Smooth muscle cell (in vitro differentiated cells): ENCODE results near the gene FAM131A. TPM values are rescaled to one million over a fixed set of nuclear protein-coding genes. Genes with fewer than 3 reads are reported as not detected.

Experiments used
- DNase-seq: peaks from one replicate; lab custom pipeline; 2025; ENCODE audit not compliant: unreplicated experiment; lab: John Stamatoyannopoulos, UW
- H2AFZ ChIP-seq: fragments of 200-600 bp; sonication (generic); 2 replicates; pipeline ENCODE4 v1.6.0; 2016; ENCODE audit warnings: antibody characterized with exemption, low read depth, mild to moderate bottlenecking
- H3F3A ChIP-seq: fragments of 200-600 bp; sonication (generic); 2 replicates; pipeline ENCODE4 v1.6.0; 2017; ENCODE audit warnings: antibody characterized with exemption, low read depth
- H3K27ac ChIP-seq: fragments of 200-600 bp; sonication (generic); 2 replicates; pipeline ENCODE4 v1.5.1; 2016; ENCODE audit warnings: low read depth, mild to moderate bottlenecking
- H3K27me3 ChIP-seq: fragments of 200-600 bp; sonication (generic); 2 replicates; pipeline ENCODE4 v1.6.1; 2016; ENCODE audit warnings: low read depth, mild to moderate bottlenecking
- H3K36me3 ChIP-seq: fragments of 200-600 bp; sonication (generic); 2 replicates; pipeline ENCODE4 v1.5.1; 2016; ENCODE audit warnings: low read depth
- H3K4me1 ChIP-seq: fragments of 200-600 bp; sonication (generic); 2 replicates; pipeline ENCODE4 v1.5.1; 2016; ENCODE audit warnings: low read depth
- H3K4me2 ChIP-seq: fragments of 200-600 bp; sonication (generic); 2 replicates; pipeline ENCODE4 v1.6.0; 2016; ENCODE audit warnings: mild to moderate bottlenecking
- H3K4me3 ChIP-seq: fragments of 200-600 bp; sonication (generic); 2 replicates; pipeline ENCODE4 v1.5.1; 2016; ENCODE audit warnings: mild to moderate bottlenecking
- H3K79me2 ChIP-seq: fragments of 200-600 bp; sonication (generic); 2 replicates; pipeline ENCODE4 v1.6.0; 2016; ENCODE audit warnings: low read depth, mild to moderate bottlenecking
- H3K9ac ChIP-seq: fragments of 200-600 bp; sonication (generic); 2 replicates; pipeline ENCODE4 v1.6.0; 2016; ENCODE audit warnings: low read depth
- H3K9me3 ChIP-seq: fragments of 200-600 bp; sonication (generic); replicated peaks from 2 replicates; pipeline ENCODE4 v1.5.1; 2016; ENCODE audit warnings: low read depth
- H4K20me1 ChIP-seq: fragments of 200-600 bp; sonication (generic); 2 replicates; pipeline ENCODE4 v1.6.0; 2016; ENCODE audit warnings: low read depth
- WGBS: methylation state at CpG from one replicate; pipeline ENCODE4 v1.1.7; 2016; ENCODE audit warnings: low lambda C conversion rate; 5-methylcytosine and 5-hydroxymethylcytosine counted together
- polyA plus RNA-seq: library from polyadenylated mRNA; unstranded; fragments of >200 nt; fragmentation: Nextera tagmentation; extraction: Ambion mirVana; gene quantifications from 2 replicates; pipeline ENCODE4 v1.2.1, GENCODE V29; 2016
- total RNA-seq: library from RNA; depleted of rRNA; stranded (reverse); fragments of >200 nt; gene quantifications from 2 replicates; pipeline ENCODE4 v1.2.3, GENCODE V29; 2014
- TF ChIP-seq, protein P1 (sequence below): fragments of 200-600 bp; sonication (generic); IDR thresholded peaks from 2 replicates; pipeline ENCODE4 v1.5.1; 2017; ENCODE audit warnings: borderline replicate concordance, mild to moderate bottlenecking, antibody characterized with exemption; ENCODE audit not compliant: insufficient read depth, poor library complexity, severe bottlenecking

Gene FAM131A
- total and polyA plus RNA-seq, 2 experiments from 2014 or later, result 15.3 to 20.2 TPM

DNA sequence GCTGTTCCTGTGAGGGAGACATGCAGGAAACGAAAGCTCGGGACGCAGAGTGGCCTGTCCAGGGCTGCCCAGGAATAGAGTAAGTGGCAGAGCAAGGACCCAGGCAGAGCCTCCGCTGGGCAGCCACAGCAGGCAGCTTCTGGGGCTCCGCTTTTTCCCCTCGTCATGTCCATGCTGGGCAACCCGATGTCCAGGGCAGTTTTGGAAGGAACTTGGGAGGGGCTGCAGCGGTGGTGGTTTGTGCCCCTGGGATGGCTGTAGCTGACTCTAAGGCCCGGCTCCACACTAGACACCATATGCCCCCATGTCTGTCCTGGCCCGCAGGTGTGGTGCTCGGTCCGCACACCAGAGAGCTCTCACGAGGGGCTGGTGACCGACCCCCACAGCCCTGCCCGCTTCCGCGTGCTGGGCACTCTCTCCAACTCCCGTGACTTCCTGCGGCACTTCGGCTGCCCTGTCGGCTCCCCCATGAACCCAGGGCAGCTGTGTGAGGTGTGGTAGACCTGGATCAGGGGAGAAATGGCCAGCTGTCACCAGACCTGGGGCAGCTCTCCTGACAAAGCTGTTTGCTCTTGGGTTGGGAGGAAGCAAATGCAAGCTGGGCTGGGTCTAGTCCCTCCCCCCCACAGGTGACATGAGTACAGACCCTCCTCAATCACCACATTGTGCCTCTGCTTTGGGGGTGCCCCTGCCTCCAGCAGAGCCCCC is 45.5 kb upstream of the FAM131A start:
- Histone ChIP-seq H2AFZ (no peak overlapping the region), H3K36me3 (no peaks in the 10 kb centered on the region), H3F3A (no peaks in the 10 kb centered on the region), H3K4me2 (no peak overlapping the region), H3K79me2 (no peaks in the 10 kb centered on the region), H3K4me3 (no peak overlapping the region), H3K27me3 (peaks cover 6% of the 10 kb centered on the region), H4K20me1 (no peaks in the 10 kb centered on the region), H3K9ac (no peak overlapping the region), H3K9me3 (no peaks in the 10 kb centered on the region), H3K27ac (no peak overlapping the region), H3K4me1 (no peaks in the 10 kb centered on the region)
- WGBS, result 91% methylated on average over 19 of the region's 21 CpGs
- TF ChIP-seq, protein P1, sequence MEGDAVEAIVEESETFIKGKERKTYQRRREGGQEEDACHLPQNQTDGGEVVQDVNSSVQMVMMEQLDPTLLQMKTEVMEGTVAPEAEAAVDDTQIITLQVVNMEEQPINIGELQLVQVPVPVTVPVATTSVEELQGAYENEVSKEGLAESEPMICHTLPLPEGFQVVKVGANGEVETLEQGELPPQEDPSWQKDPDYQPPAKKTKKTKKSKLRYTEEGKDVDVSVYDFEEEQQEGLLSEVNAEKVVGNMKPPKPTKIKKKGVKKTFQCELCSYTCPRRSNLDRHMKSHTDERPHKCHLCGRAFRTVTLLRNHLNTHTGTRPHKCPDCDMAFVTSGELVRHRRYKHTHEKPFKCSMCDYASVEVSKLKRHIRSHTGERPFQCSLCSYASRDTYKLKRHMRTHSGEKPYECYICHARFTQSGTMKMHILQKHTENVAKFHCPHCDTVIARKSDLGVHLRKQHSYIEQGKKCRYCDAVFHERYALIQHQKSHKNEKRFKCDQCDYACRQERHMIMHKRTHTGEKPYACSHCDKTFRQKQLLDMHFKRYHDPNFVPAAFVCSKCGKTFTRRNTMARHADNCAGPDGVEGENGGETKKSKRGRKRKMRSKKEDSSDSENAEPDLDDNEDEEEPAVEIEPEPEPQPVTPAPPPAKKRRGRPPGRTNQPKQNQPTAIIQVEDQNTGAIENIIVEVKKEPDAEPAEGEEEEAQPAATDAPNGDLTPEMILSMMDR, result no peak
- no peak for DNase-seq

DNA sequence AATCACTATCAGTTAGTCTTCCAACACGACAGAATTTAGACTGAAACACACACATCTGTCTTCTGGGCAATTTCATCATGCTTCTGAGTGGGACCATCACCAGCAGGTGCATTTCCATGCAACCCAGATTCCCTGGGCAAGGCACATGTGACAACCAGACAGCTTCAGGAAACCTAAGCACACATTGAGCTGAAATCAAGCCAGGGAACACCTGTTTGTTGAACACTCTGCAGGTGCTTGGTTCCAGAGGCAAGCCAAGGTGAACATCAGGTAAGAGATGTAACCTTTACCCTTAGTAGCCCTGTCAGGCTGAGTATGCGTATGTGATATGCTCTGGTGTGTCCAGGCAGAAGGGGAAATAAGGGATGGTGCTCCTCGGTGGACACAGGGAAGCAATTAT is 41.6 kb upstream of the FAM131A start:
- no peaks in the 10 kb centered on the region for H3K27me3 ChIP-seq
- no peaks in the 10 kb centered on the region for H3K36me3 ChIP-seq
- no peak overlapping the region for H2AFZ ChIP-seq
- no peaks in the 10 kb centered on the region for H3F3A ChIP-seq
- no peaks in the 10 kb centered on the region for H3K9me3 ChIP-seq
- WGBS, result 75% methylated on average over 3 of the region's 3 CpGs
- H3K9ac ChIP-seq, result no peak overlapping the region
- H3K4me2 ChIP-seq, result no peak overlapping the region
- TF ChIP-seq, protein P1, result no peak
- H3K79me2 ChIP-seq, result peaks cover 17% of the 10 kb centered on the region
- H4K20me1 ChIP-seq, result peaks cover 10% of the 10 kb centered on the region
- H3K4me1 ChIP-seq, result peaks cover 10% of the 10 kb centered on the region
- H3K27ac ChIP-seq, result no peak overlapping the region
- no peak for DNase-seq
- no peak overlapping the region for H3K4me3 ChIP-seq

DNA sequence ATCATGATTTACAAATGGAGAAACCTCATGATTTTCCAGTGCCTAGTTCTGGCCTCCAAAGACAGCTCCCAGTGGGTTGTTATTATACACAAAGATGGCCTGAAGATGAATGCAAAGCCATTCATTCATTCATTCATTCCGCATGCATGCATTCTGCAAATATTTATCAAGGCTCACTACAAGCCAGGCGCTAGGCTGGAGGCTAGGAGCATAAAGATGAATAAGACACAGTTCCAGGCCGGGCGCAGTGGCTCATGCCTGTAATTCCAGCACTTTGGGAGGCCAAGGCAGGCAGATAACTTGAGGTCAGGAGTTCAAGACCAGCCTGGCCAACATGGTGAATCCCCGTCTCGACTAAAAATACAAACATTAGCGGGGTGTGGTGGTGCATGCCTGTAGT is 40.8 kb upstream of the FAM131A start:
- Histone ChIP-seq H3K4me2 (no peak overlapping the region), H3K79me2 (peaks cover 26% of the 10 kb centered on the region), H3K9ac (no peak overlapping the region), H3F3A (no peaks in the 10 kb centered on the region), H4K20me1 (peaks cover 19% of the 10 kb centered on the region), H3K27ac (no peak overlapping the region), H2AFZ (no peak overlapping the region), H3K27me3 (no peaks in the 10 kb centered on the region), H3K4me3 (no peak overlapping the region), H3K36me3 (peaks cover 3% of the 10 kb centered on the region), H3K9me3 (no peaks in the 10 kb centered on the region), H3K4me1 (peaks cover 12% of the 10 kb centered on the region)
- 81% methylated on average over 7 of the region's 7 CpGs for WGBS
- no peak for DNase-seq
- TF ChIP-seq, protein P1, result no peak
